Transverse colon (tissue), 4 donors: ENCODE results near the gene PLPPR4.

Experiments used
- EP300 ChIP-seq: sonication (generic); formaldehyde crosslinking; IDR thresholded peaks from one replicate; pipeline ENCODE4 v1.6.1; 2017; ENCODE audit warnings: antibody characterized with exemption, low read depth
- POLR2A ChIP-seq: fragments of 450-650 bp; IDR thresholded peaks from one replicate; pipeline ENCODE4 v1.6.1; 2016; ENCODE audit warnings: antibody characterized with exemption, mild to moderate bottlenecking, moderate library complexity
- POLR2AphosphoS5 ChIP-seq, 3 donors: sonication (generic); formaldehyde crosslinking; IDR thresholded peaks; one replicate each; pipeline ENCODE4 v1.6.1; 2016; ENCODE audit warnings: antibody characterized with exemption in 3 of 3
- TF ChIP-seq, protein P1 (sequence below), 5 experiments: fragments of 200-600 bp in 3 of 5; fragments of 450-650 bp in 2 of 5; sonication (generic) in 3 of 5; IDR thresholded peaks; 1 replicate in 2 of 5; 2 replicates in 3 of 5; pipeline ENCODE4 v1.5.1; 2016 to 2017; ENCODE audit warnings: antibody characterized with exemption in 5 of 5, inconsistent platforms in 3 of 5, mild to moderate bottlenecking in 2 of 5, moderate library complexity in 1 of 5

DNA sequence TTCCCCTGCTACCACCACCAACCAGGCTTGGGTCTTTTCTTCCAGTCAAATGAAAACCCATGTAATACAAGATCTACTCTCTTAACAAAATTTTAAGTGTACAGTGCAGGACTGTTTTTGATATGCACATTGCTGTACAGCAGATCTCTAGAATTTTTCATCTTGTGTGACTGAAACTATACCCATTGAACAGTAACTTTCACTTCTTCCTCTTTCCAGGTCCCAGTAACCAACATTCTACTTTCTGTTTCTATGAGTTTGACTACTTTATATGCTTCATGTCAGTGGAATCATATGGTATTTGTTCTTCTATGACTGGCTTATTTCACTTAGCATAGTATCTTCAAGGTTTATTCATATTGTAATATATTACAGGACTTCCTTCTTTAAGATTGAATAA lies 45.3 kb upstream of the PLPPR4 start:
- TF ChIP-seq, protein P1, sequence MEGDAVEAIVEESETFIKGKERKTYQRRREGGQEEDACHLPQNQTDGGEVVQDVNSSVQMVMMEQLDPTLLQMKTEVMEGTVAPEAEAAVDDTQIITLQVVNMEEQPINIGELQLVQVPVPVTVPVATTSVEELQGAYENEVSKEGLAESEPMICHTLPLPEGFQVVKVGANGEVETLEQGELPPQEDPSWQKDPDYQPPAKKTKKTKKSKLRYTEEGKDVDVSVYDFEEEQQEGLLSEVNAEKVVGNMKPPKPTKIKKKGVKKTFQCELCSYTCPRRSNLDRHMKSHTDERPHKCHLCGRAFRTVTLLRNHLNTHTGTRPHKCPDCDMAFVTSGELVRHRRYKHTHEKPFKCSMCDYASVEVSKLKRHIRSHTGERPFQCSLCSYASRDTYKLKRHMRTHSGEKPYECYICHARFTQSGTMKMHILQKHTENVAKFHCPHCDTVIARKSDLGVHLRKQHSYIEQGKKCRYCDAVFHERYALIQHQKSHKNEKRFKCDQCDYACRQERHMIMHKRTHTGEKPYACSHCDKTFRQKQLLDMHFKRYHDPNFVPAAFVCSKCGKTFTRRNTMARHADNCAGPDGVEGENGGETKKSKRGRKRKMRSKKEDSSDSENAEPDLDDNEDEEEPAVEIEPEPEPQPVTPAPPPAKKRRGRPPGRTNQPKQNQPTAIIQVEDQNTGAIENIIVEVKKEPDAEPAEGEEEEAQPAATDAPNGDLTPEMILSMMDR (IDR thresholded peaks at IDR 0.05), result no peak
- TF ChIP-seq POLR2A, result no peak
- no peak for TF ChIP-seq POLR2AphosphoS5 (IDR thresholded peaks at IDR 0.05)
- TF ChIP-seq EP300, result no peak
